Endodermal cell (in vitro differentiated cells): ENCODE measurements around the gene KCTD3. TPM values are rescaled to one million over a fixed set of nuclear protein-coding genes. Genes with fewer than 3 reads are reported as not detected.

ENCODE experiments used
- DNase-seq: peaks from one replicate; pipeline ENCODE4 v3.0.0-alpha.2; 2017
- H3K27ac ChIP-seq: 2 replicates; pipeline ENCODE4 v1.5.1; 2013; ENCODE audit warnings: mild to moderate bottlenecking, low read depth, low read length, moderate library complexity
- H3K27me3 ChIP-seq: 2 replicates; pipeline ENCODE4 v1.6.1; 2013; ENCODE audit warnings: mild to moderate bottlenecking, low read length, moderate library complexity; ENCODE audit not compliant: insufficient read depth, control insufficient read depth, poor library complexity, severe bottlenecking
- H3K36me3 ChIP-seq: 2 replicates; pipeline ENCODE4 v1.7.0; 2013; ENCODE audit warnings: mild to moderate bottlenecking, low read length, moderate library complexity; ENCODE audit not compliant: control insufficient read depth, insufficient read depth
- H3K4me1 ChIP-seq: one replicate; pipeline ENCODE4 v1.7.0; 2013; ENCODE audit warnings: low read length; ENCODE audit not compliant: control insufficient read depth, insufficient read depth
- H3K4me3 ChIP-seq: 2 replicates; pipeline ENCODE4 v1.5.1; 2013; ENCODE audit warnings: mild to moderate bottlenecking, low read length, moderate library complexity
- H3K9ac ChIP-seq: 2 replicates; pipeline ENCODE4 v1.6.1; 2013; ENCODE audit warnings: mild to moderate bottlenecking, low read length, moderate library complexity; ENCODE audit not compliant: poor library complexity, severe bottlenecking; ENCODE audit errors: extremely low read depth
- H3K9me3 ChIP-seq: 2 replicates; pipeline ENCODE4 v1.6.1; 2013; ENCODE audit warnings: mild to moderate bottlenecking, low read length, moderate library complexity; ENCODE audit not compliant: control insufficient read depth
- H3K27ac Mint-ChIP-seq: 2 replicates; pipeline ENCODE4 v1.8.0; 2020; ENCODE audit warnings: mixed read lengths
- H3K27me3 Mint-ChIP-seq: 2 replicates; pipeline ENCODE4 v1.8.0; 2021; ENCODE audit warnings: mild to moderate bottlenecking, mixed read lengths; ENCODE audit not compliant: insufficient read depth
- H3K36me3 Mint-ChIP-seq: 2 replicates; pipeline ENCODE4 v1.8.0; 2020; ENCODE audit warnings: low read depth, mixed read lengths
- H3K4me1 Mint-ChIP-seq: 2 replicates; pipeline ENCODE4 v1.8.0; 2020; ENCODE audit warnings: mixed read lengths
- H3K4me3 Mint-ChIP-seq: 2 replicates; pipeline ENCODE4 v1.8.0; 2020; ENCODE audit warnings: mild to moderate bottlenecking, moderate library complexity, mixed read lengths
- H3K9me3 Mint-ChIP-seq: 2 replicates; pipeline ENCODE4 v1.8.0; 2020; ENCODE audit warnings: mild to moderate bottlenecking, mixed read lengths
- CTCF ChIP-seq: fragments of 200-600 bp; sonication (generic); conservative IDR thresholded peaks from 2 replicates; pipeline ENCODE4 v1.5.0; 2021; ENCODE audit warnings: antibody characterized with exemption, mild to moderate bottlenecking
- WGBS, 2 experiments: methylation state at CpG; one replicate each; pipeline versions ENCODE4 v1.1.5 to v1.1.7; 2013; ENCODE audit warnings: missing lambda C conversion rate in 2 of 2, mixed read lengths in 1 of 2; ENCODE audit not compliant: insufficient coverage in 1 of 2, insufficient read length in 1 of 2; 5-methylcytosine and 5-hydroxymethylcytosine counted together
- total RNA-seq, 2 donors: library from RNA; stranded (reverse); fragmentation: NEBNext Ultra II Directional in 1 of 2; extraction: Animal tissue kit (Norgen Biotek cat#: 25700) in 1 of 2; gene quantifications; 2 replicates in 1 of 2; 3 replicates in 1 of 2; pipeline ENCODE4 v1.2.1, GENCODE V29; 2021

Gene KCTD3
- total RNA-seq, 2 donors from 2014 or later = 42.2 to 46.5 TPM

DNA sequence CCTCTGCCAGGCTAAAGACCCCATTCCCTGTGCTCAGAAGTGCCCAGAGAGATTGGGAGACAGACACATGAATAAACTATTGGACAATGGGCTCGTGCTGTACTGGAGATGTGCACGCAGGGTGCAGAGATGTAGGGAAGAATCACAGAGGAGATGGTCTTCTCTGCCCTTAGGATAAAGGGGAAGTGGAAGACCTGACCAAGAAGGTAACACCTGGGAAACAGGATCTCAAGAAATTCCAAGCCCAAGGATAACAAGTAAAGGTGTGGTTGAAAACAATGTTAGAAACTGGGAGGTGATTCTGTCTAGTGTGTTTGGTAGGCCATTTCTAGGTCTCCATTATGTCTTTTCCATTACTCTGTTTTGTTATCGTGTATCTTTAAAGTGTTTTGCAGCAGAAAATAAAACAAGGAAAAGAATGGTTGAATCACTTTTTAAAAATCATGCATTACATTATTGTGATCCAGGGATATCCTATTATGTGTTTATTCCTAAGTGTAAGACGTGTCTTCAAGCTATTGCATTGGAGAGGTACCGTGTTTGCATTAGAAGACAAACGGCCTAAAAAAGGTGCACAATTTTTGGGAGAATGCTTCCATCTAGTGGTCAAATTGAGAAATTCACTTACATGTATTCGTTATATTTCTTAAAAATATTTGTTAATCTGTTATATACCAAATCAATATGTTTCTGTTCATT lies 40.8 kb upstream of the KCTD3 start:
- Histone ChIP-seq H3K4me1 (no peaks in the 10 kb centered on the region), H3K27me3 (no peaks in the 10 kb centered on the region), H3K36me3 (no peaks in the 10 kb centered on the region), H3K27ac (no peak overlapping the region), H3K9me3 (no peaks in the 10 kb centered on the region), H3K9ac (no peak overlapping the region), H3K4me3 (no peak overlapping the region)
- H3K4me3 Mint-ChIP-seq = no peak overlapping the region
- H3K9me3 Mint-ChIP-seq = no peaks in the 10 kb centered on the region
- 55 to 67% methylated on average over 2 to 6 of the region's 7 CpGs for WGBS, 2 experiments
- H3K27me3 Mint-ChIP-seq = no peaks in the 10 kb centered on the region
- H3K36me3 Mint-ChIP-seq = no peaks in the 10 kb centered on the region
- no peaks in the 10 kb centered on the region for H3K4me1 Mint-ChIP-seq
- peak; percentile 88 for TF ChIP-seq CTCF
- no peak for DNase-seq
- no peak overlapping the region for H3K27ac Mint-ChIP-seq

DNA sequence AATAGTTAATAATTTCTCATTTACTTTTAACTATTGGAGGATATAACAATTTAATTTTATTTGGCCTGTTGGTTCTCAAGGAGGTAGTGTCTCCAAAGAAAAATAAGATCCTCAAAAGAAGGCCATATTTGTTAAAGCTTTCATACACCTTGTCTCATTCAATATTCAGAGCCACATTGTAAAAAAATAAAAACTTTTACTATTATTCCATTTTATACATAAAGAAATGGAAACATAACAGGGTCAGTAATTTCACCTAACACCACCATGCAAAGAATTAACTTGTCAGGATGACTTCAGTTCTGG lies 40.3 kb upstream of the KCTD3 start:
- Histone ChIP-seq H3K9ac (no peak overlapping the region), H3K27ac (no peak overlapping the region), H3K27me3 (no peaks in the 10 kb centered on the region), H3K4me1 (no peaks in the 10 kb centered on the region), H3K4me3 (no peak overlapping the region), H3K9me3 (no peaks in the 10 kb centered on the region), H3K36me3 (no peaks in the 10 kb centered on the region)
- H3K4me3 Mint-ChIP-seq = no peak overlapping the region
- no peaks in the 10 kb centered on the region for H3K36me3 Mint-ChIP-seq
- peaks cover under 1% of the 10 kb centered on the region for H3K9me3 Mint-ChIP-seq
- no peak overlapping the region for H3K27ac Mint-ChIP-seq
- no peak for DNase-seq
- no peaks in the 10 kb centered on the region for H3K4me1 Mint-ChIP-seq
- H3K27me3 Mint-ChIP-seq = no peaks in the 10 kb centered on the region
- TF ChIP-seq CTCF = peak; percentile 29

- H3K27me3 ChIP-seq = no peaks in the 10 kb centered on the region
- no peaks in the 10 kb centered on the region for H3K4me1 Mint-ChIP-seq
- no peak for TF ChIP-seq CTCF
- no peaks in the 10 kb centered on the region for H3K9me3 ChIP-seq
- no peak overlapping the region for H3K27ac ChIP-seq
- no peaks in the 10 kb centered on the region for H3K36me3 Mint-ChIP-seq
- no peaks in the 10 kb centered on the region for H3K4me1 ChIP-seq
- H3K27ac Mint-ChIP-seq = no peak overlapping the region
- DNase-seq = no peak
- no peak overlapping the region for H3K9ac ChIP-seq
- H3K9me3 Mint-ChIP-seq = peaks cover 4% of the 10 kb centered on the region
- no peak overlapping the region for H3K4me3 ChIP-seq
- H3K4me3 Mint-ChIP-seq = no peak overlapping the region
- H3K36me3 ChIP-seq = no peaks in the 10 kb centered on the region
- H3K27me3 Mint-ChIP-seq = peaks cover 1% of the 10 kb centered on the region
- WGBS, 2 experiments = 89 to 90% methylated on average over 2 to 4 of the region's 4 CpGs
Measured at GRCh38 chr1:215529111-215529510, 38.0 kb upstream of the KCTD3 start.
